ENCODE measurements around the gene CAPZB.
A peak's percentile ranks its signal among the peaks of the same experiment; 100 is the strongest.

Gene CAPZB

GRCh38 chr1:19404748-19405147, 80.6 kb downstream of the CAPZB start:
- no peak for DNase-seq

- DNase-seq: no peak
These were observed 82.1 kb downstream of the CAPZB start for GRCh38 chr1:19403256-19403655.

- no peak for DNase-seq
These were observed 83.1 kb downstream of the CAPZB start for GRCh38 chr1:19402031-19402813.

- no peak for DNase-seq
These were observed 83.8 kb downstream of the CAPZB start for GRCh38 chr1:19401535-19401889.

GRCh38 chr1:19400875-19401534, 84.3 kb downstream of the CAPZB start:
- DNase-seq: no peak

GRCh38 chr1:19400192-19400611, 85.1 kb downstream of the CAPZB start:
- no peak for DNase-seq

GRCh38 chr1:19398309-19398760, 87.0 kb downstream of the CAPZB start:
- no peak for DNase-seq

- no peak for DNase-seq
These were observed 88.0 kb downstream of the CAPZB start for GRCh38 chr1:19397217-19397945.

- no peak for DNase-seq
These were observed 89.1 kb downstream of the CAPZB start for GRCh38 chr1:19396280-19396679.

- DNase-seq: no peak
These were observed 89.6 kb downstream of the CAPZB start for GRCh38 chr1:19395678-19396192.

GRCh38 chr1:19393046-19393445, 92.3 kb downstream of the CAPZB start:
- DNase-seq: no peak

- no peak for DNase-seq
These were observed 93.1 kb downstream of the CAPZB start for GRCh38 chr1:19392221-19392620.

- no peak for DNase-seq
These were observed 93.8 kb downstream of the CAPZB start for GRCh38 chr1:19391596-19391981.

- peak; percentile 64 for DNase-seq
These were observed 94.3 kb downstream of the CAPZB start for GRCh38 chr1:19390901-19391595.

- DNase-seq: no peak
These were observed 95.0 kb downstream of the CAPZB start for GRCh38 chr1:19390166-19390850.

GRCh38 chr1:19388980-19389379, 96.4 kb downstream of the CAPZB start:
- DNase-seq: no peak

GRCh38 chr1:19387045-19387467, 98.3 kb downstream of the CAPZB start:
- DNase-seq: no peak

- no peak for DNase-seq
These were observed 99.3 kb downstream of the CAPZB start for GRCh38 chr1:19385869-19386591.

GRCh38 chr1:19385221-19385620, 100.1 kb downstream of the CAPZB start:
- no peak for DNase-seq

GRCh38 chr1:19384772-19385187, 100.6 kb downstream of the CAPZB start:
- no peak for DNase-seq

- no peak for DNase-seq
These were observed 101.2 kb downstream of the CAPZB start for GRCh38 chr1:19384113-19384512.

GRCh38 chr1:19382222-19382621, 103.1 kb downstream of the CAPZB start:
- DNase-seq: no peak

Measured in activated CD4-positive, alpha-beta T cell treated with anti-CD3 and anti-CD28 coated beads, Interleukin-10, Interleukin-2, amounts not matched to agents 100 ng/mL and 50 ng/mL, durations not matched to agents 16 hours and 8 hours (primary cell).